GM23338 (cell line): ENCODE measurements around the gene ARL15. TPM values are rescaled to one million over a fixed set of nuclear protein-coding genes. Genes with fewer than 3 reads are reported as not detected.
A peak's percentile ranks its signal among the peaks of the same experiment; 100 is the strongest.

Experiments used
- ATAC-seq: fragments of 200-7000 bp; cut with Tn5 transposase; 3 replicates; pipeline ENCODE4 v1.9.1; 2020
- DNase-seq: peaks from one replicate; pipeline ENCODE4 v3.0.0-alpha.2; 2015; ENCODE audit warnings: low spot score
- H2AFZ ChIP-seq: fragments of 200-600 bp; sonication (generic); 2 replicates; pipeline ENCODE4 v1.8.0; 2016; ENCODE audit warnings: antibody characterized with exemption, mild to moderate bottlenecking, moderate library complexity
- H3F3A ChIP-seq: fragments of 200-600 bp; sonication (generic); replicated peaks from 2 replicates; pipeline ENCODE4 v1.8.0; 2017; ENCODE audit warnings: antibody characterized with exemption, mixed run types, low read depth
- H3K27ac ChIP-seq: fragments of 200-600 bp; sonication (generic); 2 replicates; pipeline ENCODE4 v1.6.1; 2016; ENCODE audit warnings: low read depth
- H3K27me3 ChIP-seq: fragments of 200-600 bp; sonication (generic); 2 replicates; pipeline ENCODE4 v1.8.0; 2016; ENCODE audit warnings: mild to moderate bottlenecking, mixed run types, moderate library complexity; ENCODE audit not compliant: insufficient read depth
- H3K36me3 ChIP-seq: fragments of 200-600 bp; sonication (generic); 2 replicates; pipeline ENCODE4 v1.8.0; 2016; ENCODE audit warnings: mild to moderate bottlenecking; ENCODE audit not compliant: insufficient read depth
- H3K4me1 ChIP-seq: fragments of 200-600 bp; sonication (generic); 2 replicates; pipeline ENCODE4 v1.8.0; 2016; ENCODE audit warnings: mild to moderate bottlenecking, moderate library complexity; ENCODE audit not compliant: insufficient read depth
- H3K4me2 ChIP-seq: fragments of 200-600 bp; sonication (generic); 2 replicates; pipeline ENCODE4 v1.7.1; 2017; ENCODE audit warnings: mixed run types
- H3K4me3 ChIP-seq: fragments of 200-600 bp; sonication (generic); 2 replicates; pipeline ENCODE4 v1.6.1; 2016; ENCODE audit warnings: mixed run types
- H3K79me2 ChIP-seq: fragments of 200-600 bp; sonication (generic); replicated peaks from 2 replicates; pipeline ENCODE4 v1.8.0; 2017; ENCODE audit warnings: mild to moderate bottlenecking; ENCODE audit not compliant: insufficient read depth
- H3K9me2 ChIP-seq: fragments of 200-600 bp; sonication (generic); 2 replicates; pipeline ENCODE4 v1.8.0; 2017; ENCODE audit not compliant: insufficient read depth
- H4K20me1 ChIP-seq: fragments of 200-600 bp; sonication (generic); replicated peaks from 2 replicates; pipeline ENCODE4 v1.8.0; 2017; ENCODE audit warnings: mild to moderate bottlenecking; ENCODE audit not compliant: insufficient read depth
- H3K27ac Mint-ChIP-seq: 2 replicates; pipeline ENCODE4 v1.8.0; 2020; ENCODE audit warnings: inconsistent platforms, mild to moderate bottlenecking, moderate library complexity, mixed read lengths
- H3K27me3 Mint-ChIP-seq: 3 replicates; pipeline ENCODE4 v1.8.0; 2022; ENCODE audit warnings: low read depth, mild to moderate bottlenecking, moderate library complexity, mixed read lengths, inconsistent platforms; ENCODE audit not compliant: insufficient read depth, poor library complexity
- H3K36me3 Mint-ChIP-seq: 3 replicates; pipeline ENCODE4 v1.8.0; 2021; ENCODE audit warnings: low read depth, mild to moderate bottlenecking, inconsistent platforms, moderate library complexity, mixed read lengths
- H3K4me1 Mint-ChIP-seq: 3 replicates; pipeline ENCODE4 v1.8.0; 2020; ENCODE audit warnings: mild to moderate bottlenecking, inconsistent platforms, mixed read lengths
- H3K4me3 Mint-ChIP-seq: 3 replicates; pipeline ENCODE4 v1.8.0; 2021; ENCODE audit warnings: moderate library complexity, mild to moderate bottlenecking, inconsistent platforms, mixed read lengths
- H3K9me3 Mint-ChIP-seq: 3 replicates; pipeline ENCODE4 v1.8.0; 2020; ENCODE audit warnings: moderate library complexity, mild to moderate bottlenecking, inconsistent platforms, mixed read lengths
- CREB1 ChIP-seq: fragments of 250-450 bp; sonication (Bioruptor Pico); IDR thresholded peaks from 2 replicates; pipeline ENCODE4 v1.5.0; 2020; ENCODE audit warnings: low read depth, mild to moderate bottlenecking, moderate library complexity
- CTCF ChIP-seq, 2 experiments: fragments of 200-600 bp in 1 of 2; sonication (generic) in 1 of 2; conservative IDR thresholded peaks; 2 replicates each; pipeline versions ENCODE4 v1.5.1 to v1.6.1; 2016 to 2017; ENCODE audit warnings: antibody characterized with exemption in 2 of 2, low read depth in 2 of 2, mild to moderate bottlenecking in 2 of 2, moderate library complexity in 1 of 2
- ETS1 ChIP-seq: IDR thresholded peaks from 2 replicates; pipeline ENCODE4 v1.6.1; 2016; ENCODE audit warnings: antibody characterized with exemption
- EZH2 ChIP-seq: fragments of 200-600 bp; sonication (generic); IDR thresholded peaks from one replicate; pipeline ENCODE4 v1.8.0; 2017; ENCODE audit warnings: antibody characterized with exemption, mild to moderate bottlenecking, low read depth; ENCODE audit not compliant: unreplicated experiment
- EZH2phosphoT487 ChIP-seq: fragments of 200-600 bp; sonication (generic); IDR thresholded peaks from one replicate; pipeline ENCODE4 v1.8.1; 2018; ENCODE audit warnings: antibody characterized with exemption; ENCODE audit not compliant: unreplicated experiment
- ZNF114 ChIP-seq: fragments of 250-450 bp; sonication (Bioruptor Pico); IDR thresholded peaks from 2 replicates; pipeline ENCODE4 v1.5.0; 2020; ENCODE audit warnings: mild to moderate bottlenecking, moderate library complexity
- ZNF331 ChIP-seq: fragments of 250-450 bp; sonication (Bioruptor Pico); IDR thresholded peaks from 2 replicates; pipeline ENCODE4 v1.5.0; 2020; ENCODE audit warnings: low read depth, mild to moderate bottlenecking, moderate library complexity
- ZNF462 ChIP-seq: fragments of 250-450 bp; sonication (Bioruptor Pico); IDR thresholded peaks from 2 replicates; pipeline ENCODE4 v1.5.0; 2020; ENCODE audit warnings: mild to moderate bottlenecking, moderate library complexity
- polyA plus RNA-seq: library from polyadenylated mRNA; unstranded; fragments of >200 nt; fragmentation: Nextera tagmentation; extraction: Ambion mirVana; gene quantifications from 2 replicates; pipeline ENCODE4 v1.2.1, GENCODE V29; 2016
- total RNA-seq: library from RNA; depleted of rRNA; stranded (reverse); fragments of >200 nt; shearing (Covaris generic); gene quantifications from 2 replicates; pipeline ENCODE4 v1.2.3, GENCODE V29; 2014

The ARL15 gene
- total and polyA plus RNA-seq, 2 experiments from 2014 or later: 13.0 to 54.0 TPM

- H3K27me3 Mint-ChIP-seq: no peaks in the 10 kb centered on the region
- Histone ChIP-seq H3K9me2 (no peaks in the 10 kb centered on the region; the same call in 1 of the 2 replicates), H3K27me3 (no peaks in the 10 kb centered on the region), H2AFZ (no peak overlapping the region), H3K4me3 (no peak overlapping the region), H3K27ac (peak overlapping the region; percentile 12), H3F3A (no peaks in the 10 kb centered on the region), H3K36me3 (no peaks in the 10 kb centered on the region), H4K20me1 (no peaks in the 10 kb centered on the region; the same call in 1 of the 2 replicates), H3K4me1 (peaks cover 4% of the 10 kb centered on the region; the same call in 1 of the 2 replicates), H3K4me2 (no peak overlapping the region), H3K79me2 (peaks cover 22% of the 10 kb centered on the region; the same call in 1 of the 2 replicates)
- no peak for ATAC-seq
- peaks cover 23% of the 10 kb centered on the region for H3K4me1 Mint-ChIP-seq
- H3K36me3 Mint-ChIP-seq: peaks cover 5% of the 10 kb centered on the region; the same call in 2 of the 3 replicates
- peak; percentile 19 for DNase-seq
- no peak overlapping the region; the same call in 1 of the 2 replicates for H3K27ac Mint-ChIP-seq
- H3K9me3 Mint-ChIP-seq: no peaks in the 10 kb centered on the region; the same call in 1 of the 3 replicates
- TF ChIP-seq EZH2 (no peak), ZNF114 (CRISPR knock-in tag) (no peak), ETS1 (no peak), CREB1 (CRISPR knock-in tag) (no peak), EZH2phosphoT487 (no peak), CTCF (conservative IDR thresholded peaks at IDR 0.05; ENCODE audit: low read depth in 2 of 2) (no peak)
- no peak overlapping the region for H3K4me3 Mint-ChIP-seq
Measured at GRCh38 chr5:54222336-54222735, 88.0 kb downstream of the ARL15 start.

- no peaks in the 10 kb centered on the region for H4K20me1 ChIP-seq
- H3K36me3 ChIP-seq: no peaks in the 10 kb centered on the region
- H3K79me2 ChIP-seq: peaks cover 17% of the 10 kb centered on the region; the same call in 1 of the 2 replicates
- TF ChIP-seq ZNF114 (CRISPR knock-in tag) (no peak), ZNF331 (CRISPR knock-in tag) (no peak), ZNF462 (CRISPR knock-in tag) (no peak), CREB1 (CRISPR knock-in tag) (no peak)
- peak overlapping the region; percentile 39; the same call in 1 of the 2 replicates for H3K27ac Mint-ChIP-seq
- no peaks in the 10 kb centered on the region for H3K27me3 ChIP-seq
- H3K9me2 ChIP-seq: no peaks in the 10 kb centered on the region; the same call in 1 of the 2 replicates
- no peak overlapping the region for H3K27ac ChIP-seq
- no peaks in the 10 kb centered on the region for H3F3A ChIP-seq
- no peaks in the 10 kb centered on the region for H3K27me3 Mint-ChIP-seq
- H3K4me1 Mint-ChIP-seq: peaks cover 30% of the 10 kb centered on the region
- H3K36me3 Mint-ChIP-seq: peaks cover 5% of the 10 kb centered on the region; the same call in 2 of the 3 replicates
- DNase-seq (no peak), ATAC-seq (no peak)
- H2AFZ ChIP-seq: no peak overlapping the region
- H3K4me2 ChIP-seq: no peak overlapping the region
- peaks cover 16% of the 10 kb centered on the region for H3K4me1 ChIP-seq
- no peak overlapping the region for H3K4me3 ChIP-seq
- no peak overlapping the region for H3K4me3 Mint-ChIP-seq
- no peaks in the 10 kb centered on the region; the same call in 1 of the 3 replicates for H3K9me3 Mint-ChIP-seq
Measured at GRCh38 chr5:54221135-54221534, 89.2 kb downstream of the ARL15 start.
